HG02642 (cell line): ENCODE data around the gene IL4R.

Experiments
- ATAC-seq: cut with Tn5 transposase; IDR thresholded peaks from one replicate; pipeline ENCODE4 v1.9.1; 2021; ENCODE audit warnings: mild to moderate bottlenecking; ENCODE audit not compliant: unreplicated experiment, poor library complexity

The IL4R gene

GRCh38 chr16:27349276-27349675, 35.5 kb downstream of the IL4R start:
- ATAC-seq: no peak

- no peak for ATAC-seq
Measured at GRCh38 chr16:27350006-27350405, 36.2 kb downstream of the IL4R start.

GRCh38 chr16:27351989-27352388, 38.2 kb downstream of the IL4R start:
- no peak for ATAC-seq

DNA sequence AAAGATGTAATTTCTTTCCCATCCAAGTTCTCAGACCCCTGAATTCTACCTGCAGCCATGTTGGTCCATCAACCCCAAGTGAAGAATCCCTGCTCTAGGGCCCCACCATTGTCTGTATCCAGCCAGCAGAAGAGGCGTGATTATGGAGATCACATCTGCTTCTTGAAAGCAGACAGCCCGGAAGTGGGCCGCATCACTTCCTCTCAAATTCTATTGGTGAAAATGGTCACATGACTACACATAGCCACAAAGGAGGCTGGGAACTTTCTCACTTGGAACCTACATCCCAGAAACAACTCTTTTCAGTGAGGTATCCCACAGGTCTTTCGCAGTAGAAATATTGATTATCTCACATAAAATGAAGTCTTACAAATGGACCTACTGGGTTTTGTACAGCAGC, 40.1 kb downstream of the IL4R start:
- ATAC-seq: no peak

DNA sequence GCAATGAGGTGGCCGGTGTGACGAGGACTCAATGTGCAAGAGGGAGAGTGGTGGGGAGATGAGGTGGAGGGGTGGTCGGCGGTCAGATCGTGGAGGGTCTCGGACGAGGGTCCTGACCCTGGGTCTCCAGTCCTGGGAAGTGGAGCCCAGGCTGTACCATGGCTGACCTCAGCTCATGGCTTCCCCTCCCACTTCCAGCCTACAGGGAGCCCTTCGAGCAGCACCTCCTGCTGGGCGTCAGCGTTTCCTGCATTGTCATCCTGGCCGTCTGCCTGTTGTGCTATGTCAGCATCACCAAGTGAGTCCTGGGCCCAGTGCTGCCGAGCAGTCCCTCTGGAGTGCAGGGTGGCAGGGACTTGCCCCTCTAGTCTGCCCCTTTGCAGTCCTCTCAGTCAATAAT, 41.8 kb downstream of the IL4R start:
- ATAC-seq: no peak

GRCh38 chr16:27356794-27357193, 43.0 kb downstream of the IL4R start:
- ATAC-seq: no peak

- ATAC-seq: no peak
Measured at GRCh38 chr16:27359051-27359450, 45.3 kb downstream of the IL4R start.

DNA sequence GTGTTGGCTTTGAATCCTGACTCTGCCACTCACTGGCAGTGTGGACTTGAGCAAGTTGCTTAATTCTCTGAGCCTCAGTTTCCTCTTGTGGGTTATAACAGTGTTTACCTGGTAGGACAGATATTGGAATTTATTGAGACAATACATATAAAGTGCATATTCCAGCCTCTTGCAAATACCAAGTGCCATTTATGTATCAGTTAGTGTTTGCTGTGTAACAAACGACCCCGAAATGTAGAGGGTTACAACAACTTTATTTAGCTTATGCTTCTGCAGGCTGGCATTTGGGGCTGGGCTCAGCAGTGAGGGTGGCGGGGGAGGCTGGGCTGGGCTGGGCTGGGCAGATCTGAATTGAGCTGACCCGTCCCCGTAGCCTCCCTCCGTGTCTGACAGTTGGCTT, 45.8 kb downstream of the IL4R start:
- no peak for ATAC-seq

DNA sequence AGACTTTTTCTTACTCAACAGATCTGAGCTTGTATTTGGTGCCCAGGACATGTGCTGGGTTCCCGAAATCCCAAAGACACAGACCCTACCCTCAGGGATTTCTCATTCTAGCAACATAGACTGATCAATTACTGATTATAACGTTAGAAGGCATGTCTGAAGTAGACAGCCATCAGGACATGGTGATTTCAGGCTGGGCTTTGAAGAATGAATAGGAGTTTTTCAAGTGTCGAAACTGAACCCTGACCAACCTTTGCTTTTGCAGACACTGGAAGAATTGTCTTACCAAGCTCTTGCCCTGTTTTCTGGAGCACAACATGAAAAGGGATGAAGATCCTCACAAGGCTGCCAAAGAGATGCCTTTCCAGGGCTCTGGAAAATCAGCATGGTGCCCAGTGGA, 48.2 kb downstream of the IL4R start:
- ATAC-seq: no peak

- no peak for ATAC-seq
Measured at GRCh38 chr16:27362570-27363245, 48.9 kb downstream of the IL4R start.

GRCh38 chr16:27363246-27363632, 49.5 kb downstream of the IL4R start:
- ATAC-seq: no peak

DNA sequence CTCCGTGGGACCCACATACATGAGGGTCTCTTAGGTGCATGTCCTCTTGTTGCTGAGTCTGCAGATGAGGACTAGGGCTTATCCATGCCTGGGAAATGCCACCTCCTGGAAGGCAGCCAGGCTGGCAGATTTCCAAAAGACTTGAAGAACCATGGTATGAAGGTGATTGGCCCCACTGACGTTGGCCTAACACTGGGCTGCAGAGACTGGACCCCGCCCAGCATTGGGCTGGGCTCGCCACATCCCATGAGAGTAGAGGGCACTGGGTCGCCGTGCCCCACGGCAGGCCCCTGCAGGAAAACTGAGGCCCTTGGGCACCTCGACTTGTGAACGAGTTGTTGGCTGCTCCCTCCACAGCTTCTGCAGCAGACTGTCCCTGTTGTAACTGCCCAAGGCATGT, 50.0 kb downstream of the IL4R start:
- ATAC-seq: no peak

DNA sequence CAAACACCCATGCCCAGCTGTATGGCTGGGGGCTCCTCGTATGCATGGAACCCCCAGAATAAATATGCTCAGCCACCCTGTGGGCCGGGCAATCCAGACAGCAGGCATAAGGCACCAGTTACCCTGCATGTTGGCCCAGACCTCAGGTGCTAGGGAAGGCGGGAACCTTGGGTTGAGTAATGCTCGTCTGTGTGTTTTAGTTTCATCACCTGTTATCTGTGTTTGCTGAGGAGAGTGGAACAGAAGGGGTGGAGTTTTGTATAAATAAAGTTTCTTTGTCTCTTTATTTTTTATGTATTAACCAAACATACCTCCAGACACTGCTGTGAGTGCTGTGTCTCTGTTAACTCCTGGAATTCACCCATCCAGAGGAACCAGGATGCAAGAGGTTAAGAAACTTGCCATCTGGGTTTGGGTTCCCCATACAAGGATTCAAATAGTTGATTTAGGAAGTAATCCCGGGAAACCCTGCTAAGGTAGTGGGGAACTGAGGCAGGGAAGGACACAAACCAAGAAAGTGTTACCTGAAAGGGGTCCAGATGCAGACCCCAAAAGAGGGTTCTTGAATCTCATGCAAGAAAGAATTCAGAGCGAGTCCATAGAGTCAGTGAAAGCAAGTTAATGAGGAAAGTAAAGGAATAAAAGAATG, 50.8 kb downstream of the IL4R start:
- no peak for ATAC-seq

DNA sequence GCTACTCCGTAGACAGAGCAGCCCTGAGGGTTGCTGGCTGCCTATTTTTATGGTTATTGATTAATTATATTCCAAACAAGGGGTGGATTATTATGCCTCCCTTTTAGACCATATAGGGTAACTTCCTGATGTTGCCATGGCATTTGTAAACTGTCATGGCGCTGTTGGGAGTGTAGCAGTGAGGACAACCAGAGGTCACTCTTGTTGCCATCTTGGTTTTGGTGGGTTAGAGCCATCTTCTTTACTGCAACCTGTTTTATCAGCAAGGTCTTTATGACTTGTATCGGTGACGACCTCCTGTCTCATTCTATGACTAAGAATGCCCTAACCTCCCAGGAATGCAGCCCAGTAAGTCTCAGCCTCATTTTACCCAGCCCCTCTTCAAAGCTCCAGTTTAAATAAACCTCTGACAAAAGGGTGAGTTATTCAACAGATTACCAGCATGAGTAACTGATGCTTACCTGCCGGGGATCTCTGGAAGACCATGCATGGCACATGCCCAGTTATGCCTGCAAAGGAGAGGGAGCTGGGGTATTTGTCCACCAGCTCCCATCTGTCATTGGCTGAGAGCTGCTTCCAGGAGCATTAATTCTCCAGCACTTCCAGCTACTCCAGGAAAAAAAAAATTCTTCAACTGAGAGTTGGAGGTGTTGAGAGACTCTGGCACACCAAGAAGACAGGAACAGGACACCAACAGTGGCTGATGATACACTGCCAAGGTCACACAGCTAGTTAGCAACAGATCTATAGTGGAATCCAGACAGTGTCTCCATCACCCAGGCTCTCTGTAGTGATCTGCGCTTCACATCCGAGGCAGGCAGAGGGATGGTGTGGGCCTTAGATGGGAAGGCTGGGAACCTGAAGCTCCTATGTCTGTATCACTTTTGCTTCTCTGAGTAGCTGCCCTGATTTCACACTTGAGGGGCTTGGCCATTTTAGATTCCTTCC, 51.6 kb downstream of the IL4R start:
- ATAC-seq: no peak

GRCh38 chr16:27366687-27367460, 53.1 kb downstream of the IL4R start:
- ATAC-seq: peak; percentile 10

GRCh38 chr16:27367461-27368357, 53.9 kb downstream of the IL4R start:
- peak; percentile 78 for ATAC-seq

DNA sequence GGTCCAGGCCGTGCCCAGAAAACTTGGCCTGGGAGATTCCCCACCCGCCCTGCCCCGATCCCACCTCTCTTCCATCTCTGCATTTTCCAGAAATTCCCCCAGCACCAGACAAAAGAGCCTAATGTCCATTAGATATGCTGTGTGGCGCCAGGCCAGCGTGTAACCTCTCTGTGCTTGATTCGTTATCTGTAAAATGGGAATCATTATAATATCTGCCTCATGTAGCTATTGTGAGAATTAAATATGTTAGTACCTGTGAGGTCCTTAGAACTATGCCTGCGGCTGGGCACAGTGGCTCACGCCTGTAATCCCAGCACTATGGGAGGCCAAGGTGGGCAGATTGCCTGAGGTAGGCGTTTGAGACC, 54.6 kb downstream of the IL4R start:
- ATAC-seq: no peak

GRCh38 chr16:27369806-27370205, 56.0 kb downstream of the IL4R start:
- ATAC-seq: no peak

- no peak for ATAC-seq
Measured at GRCh38 chr16:27370318-27370717, 56.5 kb downstream of the IL4R start.

DNA sequence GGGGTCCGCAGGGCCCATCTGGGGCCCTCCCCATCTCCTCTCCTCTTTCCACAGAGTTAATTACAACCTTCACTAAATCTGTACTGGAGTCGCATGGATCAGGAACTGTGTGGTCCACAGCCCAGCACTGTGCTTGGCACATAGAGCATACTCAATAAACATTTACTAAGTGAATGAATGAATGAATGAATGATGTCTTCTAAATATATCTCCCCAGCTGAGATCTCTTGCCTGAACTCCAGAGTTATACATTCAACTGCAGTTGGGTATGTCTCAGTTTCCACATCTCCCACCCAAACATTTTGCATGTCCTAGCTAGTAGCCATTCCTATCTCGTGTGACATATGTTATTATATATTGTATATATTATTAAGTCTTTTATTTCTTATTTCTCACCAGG, 59.5 kb downstream of the IL4R start:
- ATAC-seq: no peak
